NCI-H2029 treated with DMSO at 0.1 percent for 48 hours (cell line): ENCODE results near the gene TOM1.
A peak's percentile ranks its signal among the peaks of the same experiment; 100 is the strongest.

Experiments
- DNase-seq: peaks from one replicate; lab custom pipeline; 2025; lab: John Stamatoyannopoulos, UW

Gene TOM1

DNA sequence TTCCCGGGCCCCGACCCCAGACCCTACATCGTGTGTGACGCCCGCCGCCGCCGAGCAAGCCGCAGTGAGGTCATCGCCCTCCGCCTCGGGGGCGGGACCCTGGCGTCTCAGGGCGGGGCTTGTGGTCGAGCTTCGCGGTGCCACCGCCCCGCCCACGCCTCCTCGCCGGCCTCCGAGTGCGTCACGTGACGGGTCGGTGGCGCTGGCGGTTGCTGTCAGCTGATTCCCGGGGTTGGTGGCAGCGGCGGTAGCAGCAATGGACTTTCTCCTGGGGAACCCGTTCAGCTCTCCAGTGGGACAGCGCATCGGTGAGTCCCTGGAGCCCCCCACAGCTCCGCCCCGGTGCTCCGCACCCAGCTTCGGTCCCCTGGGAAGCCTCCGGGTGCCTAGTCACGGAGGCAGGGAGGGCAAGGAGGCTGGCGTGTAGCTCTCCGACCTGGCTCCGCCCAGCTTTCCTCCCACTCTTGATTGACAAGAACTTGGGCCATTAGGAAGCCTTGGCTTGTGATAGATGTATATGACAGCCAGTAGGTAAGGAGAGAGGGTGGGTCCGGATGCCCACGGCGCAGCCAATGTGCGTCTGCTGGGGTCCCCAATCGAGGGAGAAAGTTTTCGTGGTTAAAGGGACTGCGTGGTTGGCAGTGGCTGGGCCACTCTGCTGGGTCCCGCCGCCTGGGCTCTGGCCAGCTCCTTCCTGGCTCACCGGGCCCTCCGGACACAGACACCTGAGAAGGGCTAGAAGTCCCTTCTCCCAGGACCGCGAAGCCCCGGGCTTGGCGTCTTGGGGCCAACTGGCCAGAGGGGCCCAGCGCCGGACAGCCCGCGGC, at the start of gene TOM1:
TSS of gene TOM1 (plus strand) at position 222 of the 827 bp plus-strand sequence. CDS start at position 257, 35 bp downstream.
- peak; percentile 83 for DNase-seq

GRCh38 chr22:35250156-35250555, 49.5 kb upstream of the TOM1 start:
- no peak for DNase-seq

GRCh38 chr22:35253946-35254345, 45.7 kb upstream of the TOM1 start:
- no peak for DNase-seq

GRCh38 chr22:35257002-35257320, 42.7 kb upstream of the TOM1 start:
- DNase-seq: no peak

- DNase-seq: peak; percentile 49
Observed at GRCh38 chr22:35257321-35258190, 42.1 kb upstream of the TOM1 start, which contains the start of gene HMGXB4. Gene HMGXB4 (plus strand): TSS chr22:35257493. CDS start chr22:35262391, 4,898 bp downstream.

- DNase-seq: no peak
Observed at GRCh38 chr22:35258191-35258988, 41.3 kb upstream of the TOM1 start.

DNA sequence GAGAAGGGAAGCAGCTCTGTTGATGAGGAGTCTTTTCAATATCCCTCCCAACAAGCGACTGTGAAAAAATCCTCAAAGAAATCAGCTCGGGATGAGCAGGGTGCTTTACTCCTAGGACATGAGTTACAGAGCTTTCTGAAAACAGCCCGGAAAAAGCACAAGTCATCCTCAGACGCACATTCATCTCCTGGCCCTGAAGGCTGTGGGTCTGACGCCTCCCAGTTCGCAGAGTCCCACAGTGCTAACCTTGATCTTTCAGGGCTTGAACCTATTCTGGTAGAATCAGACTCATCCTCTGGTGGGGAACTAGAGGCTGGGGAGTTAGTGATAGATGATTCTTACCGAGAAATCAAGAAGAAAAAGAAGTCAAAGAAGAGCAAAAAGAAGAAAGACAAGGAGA, 34.7 kb upstream of the TOM1 start:
- no peak for DNase-seq

DNA sequence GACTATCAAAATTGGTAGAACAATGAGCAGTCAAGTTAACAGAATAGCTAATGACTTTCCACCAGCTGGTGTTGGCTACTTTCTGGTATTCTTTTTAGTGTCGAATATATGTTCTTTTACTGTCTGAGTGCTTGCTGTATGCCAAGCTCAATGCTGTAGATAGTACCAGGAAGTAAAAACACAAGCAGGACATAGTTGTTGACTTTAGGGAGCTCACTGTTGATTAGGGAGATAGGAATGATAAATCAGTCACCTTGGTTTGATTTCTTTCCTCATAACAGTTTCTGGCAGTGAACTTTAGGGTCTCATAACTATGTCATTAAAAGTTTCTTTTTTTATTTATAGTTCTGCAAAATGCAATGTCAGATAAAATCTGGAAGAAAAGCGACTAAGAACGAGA, 33.4 kb upstream of the TOM1 start:
- no peak for DNase-seq

DNA sequence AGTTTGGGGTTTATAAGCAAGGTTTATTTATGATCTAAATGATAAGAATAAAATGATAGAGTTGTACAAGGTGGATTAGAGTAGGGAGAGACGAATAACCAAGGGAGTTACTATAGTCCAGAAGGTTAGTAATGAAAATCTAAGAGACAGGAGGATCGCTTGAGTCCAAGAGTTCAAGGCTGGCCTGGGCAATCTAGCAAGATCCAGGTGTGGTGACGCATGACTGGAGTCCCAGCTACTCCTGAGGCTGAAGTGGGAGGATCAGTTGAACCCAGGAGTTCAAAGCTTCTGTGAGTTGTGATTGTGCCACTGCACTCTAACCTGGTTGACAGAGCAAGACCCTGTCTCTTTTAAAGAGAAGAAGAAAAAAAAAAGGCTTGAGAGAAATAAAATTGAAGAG, 30.1 kb upstream of the TOM1 start:
- no peak for DNase-seq

DNA sequence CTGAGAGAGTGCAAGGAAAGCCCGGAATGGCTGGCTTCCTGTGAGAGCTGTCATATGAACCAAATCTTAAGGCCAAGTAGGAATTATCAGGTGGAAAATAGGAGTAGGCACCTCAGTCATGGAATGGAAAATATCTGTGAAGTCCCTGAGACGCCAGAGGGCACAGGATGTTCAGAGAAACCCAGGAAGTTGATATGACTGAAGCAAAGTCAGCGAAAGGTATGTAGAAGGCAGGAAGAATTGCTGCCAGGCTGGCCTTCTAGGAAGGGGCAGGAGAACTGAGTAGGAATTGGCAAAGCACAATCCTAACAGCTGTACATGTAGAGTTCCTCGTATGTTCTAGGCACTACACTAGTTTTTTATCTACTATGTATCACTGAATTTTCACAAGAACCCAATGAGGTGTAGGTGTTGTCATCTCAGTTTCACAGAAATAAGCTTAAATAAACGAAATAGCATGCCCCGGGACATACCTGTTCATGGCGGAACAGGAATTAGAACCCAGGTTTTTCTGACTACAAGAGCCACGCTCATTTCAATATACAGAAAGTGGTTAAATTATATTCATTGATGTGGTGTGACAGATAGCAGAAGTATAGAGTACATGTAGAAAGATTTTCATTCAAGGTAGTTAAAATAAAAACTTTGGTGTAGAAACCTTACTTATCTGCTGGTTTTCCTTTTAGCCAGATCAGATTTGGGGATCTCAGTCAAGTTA, 25.4 kb upstream of the TOM1 start:
- no peak for DNase-seq

DNA sequence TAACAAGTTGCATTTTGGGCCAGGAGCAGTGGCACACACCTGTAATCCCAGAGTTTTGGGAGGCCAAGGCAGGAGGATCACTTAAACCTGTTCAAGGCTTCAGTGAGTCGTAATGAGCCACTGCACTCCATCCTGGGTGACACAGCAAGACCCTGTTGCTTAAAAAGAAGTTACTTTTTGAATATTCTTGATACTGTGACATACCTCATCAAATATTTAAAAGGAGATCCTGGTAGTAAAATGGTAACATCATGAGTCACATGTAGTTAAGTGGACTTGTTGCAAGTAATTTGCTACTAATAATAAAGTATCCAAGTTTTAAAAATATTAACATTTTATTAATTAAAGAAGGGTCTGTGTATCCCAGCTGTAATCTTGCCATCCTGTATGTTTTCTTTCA, 24.1 kb upstream of the TOM1 start:
- DNase-seq: no peak

- no peak for DNase-seq
Observed at GRCh38 chr22:35276019-35276418, 23.7 kb upstream of the TOM1 start.

GRCh38 chr22:35288116-35288515, 11.6 kb upstream of the TOM1 start:
- DNase-seq: no peak

DNA sequence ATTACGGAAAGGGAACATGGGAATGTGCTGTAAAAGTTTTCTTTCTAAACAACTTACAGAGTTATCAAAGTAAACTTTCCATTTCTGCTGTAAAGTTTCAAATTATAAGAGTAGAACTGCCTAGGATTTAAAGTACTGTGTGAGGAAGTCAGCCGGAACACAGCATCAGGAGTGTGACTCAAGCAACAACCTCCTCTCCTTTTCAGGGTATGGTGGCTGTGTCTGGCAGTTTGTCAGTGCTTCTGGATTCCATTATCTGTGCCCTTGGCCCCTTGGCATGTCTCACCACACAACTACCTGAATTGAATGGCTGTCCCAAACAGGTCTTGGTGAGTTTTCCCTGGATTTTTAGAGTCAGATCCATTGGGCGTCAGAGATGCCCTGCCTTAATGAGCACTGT, 6.9 kb upstream of the TOM1 start:
- no peak for DNase-seq

DNA sequence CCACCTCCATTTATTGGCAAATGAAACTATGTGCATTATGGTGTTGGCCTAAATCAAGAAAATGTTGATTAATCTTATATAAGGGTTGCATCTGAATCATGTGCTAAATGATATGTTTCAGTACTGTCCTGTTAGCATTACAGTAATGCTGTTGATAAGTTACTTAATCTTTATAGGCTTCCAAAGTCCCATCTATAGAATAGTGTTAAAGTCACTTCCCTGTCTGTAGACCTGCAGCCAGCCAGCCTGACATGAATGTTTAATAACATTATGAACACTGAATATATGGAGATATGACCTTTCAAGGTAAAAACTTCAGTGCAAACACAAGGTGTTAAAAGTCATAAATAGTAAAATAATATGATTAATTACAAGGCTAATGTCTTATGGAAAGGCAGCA, 3.6 kb upstream of the TOM1 start:
- DNase-seq: no peak

GRCh38 chr22:35299217-35299672, 449 bp upstream of the TOM1 start:
- no peak for DNase-seq

GRCh38 chr22:35301372-35301874, 1.7 kb downstream of the TOM1 start:
- no peak for DNase-seq

DNA sequence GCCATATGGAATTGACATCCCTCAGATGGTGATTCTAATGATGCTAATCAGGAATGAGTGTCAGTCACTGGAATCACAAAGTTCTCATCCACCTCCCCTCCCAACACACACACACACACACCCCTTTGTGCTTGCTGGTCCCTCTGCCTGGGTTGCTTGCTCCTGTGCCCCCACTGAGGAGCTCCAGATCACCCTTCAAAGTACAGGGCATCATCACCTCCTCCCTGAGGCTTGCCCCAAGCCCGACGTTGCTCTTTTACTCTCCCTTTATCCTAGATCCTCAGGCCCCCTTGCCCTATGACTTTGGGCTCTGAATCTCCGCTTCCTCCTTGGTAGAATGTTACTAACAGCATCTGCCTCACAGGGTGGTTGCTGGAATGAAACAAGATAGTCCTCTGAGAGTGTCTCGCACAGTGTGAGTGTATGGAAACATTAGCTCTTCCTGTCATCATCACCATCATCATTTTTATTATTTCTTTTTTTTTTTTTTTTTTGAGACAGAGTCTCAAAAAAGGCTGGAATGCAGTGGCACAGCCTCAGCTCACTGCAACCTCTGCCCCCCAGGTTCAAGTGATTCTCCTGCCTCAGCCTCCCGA, 3.4 kb downstream of the TOM1 start:
- no peak for DNase-seq

- no peak for DNase-seq
Observed at GRCh38 chr22:35305525-35306070, 5.9 kb downstream of the TOM1 start.

- DNase-seq: no peak
Observed at GRCh38 chr22:35306350-35306967, 6.8 kb downstream of the TOM1 start.
